PFSK-1 (cell line): ENCODE measurements around the gene ANKRD10.

Experiments
- REST ChIP-seq, 2 experiments: IDR thresholded peaks; 2 replicates each; pipeline versions ENCODE4 v1.6.1 to v1.8.0; 2011 to 2012; ENCODE audit warnings: low read depth in 2 of 2, low read length in 2 of 2, control low read depth in 1 of 2, inconsistent platforms in 1 of 2, mild to moderate bottlenecking in 1 of 2, moderate library complexity in 1 of 2; ENCODE audit not compliant: insufficient read depth in 1 of 2
- TAF1 ChIP-seq: IDR thresholded peaks from 2 replicates; pipeline ENCODE4 v1.6.1; 2012; ENCODE audit warnings: low read length, control low read depth, borderline replicate concordance; ENCODE audit not compliant: insufficient read depth

DNA sequence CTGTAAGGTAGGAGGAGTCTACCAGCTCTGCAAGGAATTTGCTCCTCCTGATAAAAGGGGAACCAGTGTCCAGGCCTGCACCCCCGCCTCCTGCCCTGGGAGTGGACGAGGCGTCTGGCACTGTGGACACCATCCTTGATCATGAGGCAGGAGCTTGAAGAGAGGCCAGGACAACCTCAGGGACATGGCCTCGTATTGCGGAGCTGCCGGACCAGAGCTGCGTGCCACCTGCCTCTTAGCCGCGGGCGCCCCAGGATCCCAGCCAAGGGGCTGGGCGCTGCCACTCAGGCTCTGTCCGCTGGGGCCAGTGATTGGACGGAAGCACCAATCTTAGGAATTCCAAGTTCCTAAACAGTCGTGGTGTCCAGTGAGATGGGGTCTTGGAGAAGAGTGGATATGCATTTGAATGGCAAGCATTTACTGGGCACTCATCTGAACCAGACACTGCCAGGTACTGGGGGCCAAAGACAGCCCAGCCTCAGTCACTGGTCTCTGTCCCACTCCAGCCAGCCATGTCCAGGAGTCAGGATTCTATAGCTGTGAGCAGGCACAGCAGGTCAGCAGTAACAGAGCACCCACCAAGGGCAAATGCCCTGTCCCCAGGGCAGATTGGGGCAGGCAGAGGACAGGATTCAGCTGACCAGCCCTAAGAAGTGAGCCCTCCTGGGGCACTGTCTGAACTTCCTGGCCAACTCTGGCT, 39.1 kb upstream of the ANKRD10 start:
- TF ChIP-seq REST (IDR thresholded peaks at IDR 0.05; ENCODE audit: insufficient read depth in 1 of 2, low read depth in 2 of 2, low read length in 2 of 2) (no peak), TAF1 (no peak)
